HEK293T (cell line): ENCODE measurements around the gene BLOC1S3.

ENCODE experiments used
- CTCF ChIA-PET: fragments of 350-600 bp; formaldehyde crosslinking; extraction: SDS; loops from one replicate; lab custom pipeline; 2021; ENCODE audit warnings: antibody characterized with exemption, inconsistent platforms; lab: Yijun Ruan, JAX
- POLR2A ChIA-PET: fragments of 350-600 bp; formaldehyde crosslinking; extraction: SDS; loops from one replicate; lab custom pipeline; 2020; ENCODE audit warnings: antibody characterized with exemption, inconsistent platforms; lab: Yijun Ruan, JAX
- DNase-seq: peaks from one replicate; pipeline ENCODE4 v3.0.0; 2012; ENCODE audit warnings: mixed read lengths; ENCODE audit errors: extremely low spot score
- ARNT ChIP-seq: fragments of 450-650 bp; IDR thresholded peaks from 2 replicates; pipeline ENCODE4 v1.6.1; 2017; ENCODE audit warnings: mild to moderate bottlenecking
- BHLHE40 ChIP-seq: fragments of 450-650 bp; IDR thresholded peaks from 2 replicates; pipeline ENCODE4 v1.6.1; 2016; ENCODE audit warnings: mild to moderate bottlenecking, moderate library complexity, borderline replicate concordance
- CTBP1 ChIP-seq: fragments of 450-650 bp; IDR thresholded peaks from 2 replicates; pipeline ENCODE4 v1.6.1; 2016; ENCODE audit warnings: borderline replicate concordance
- ELF4 ChIP-seq: fragments of 450-650 bp; IDR thresholded peaks from 2 replicates; pipeline ENCODE4 v1.6.1; 2017; ENCODE audit warnings: antibody characterized with exemption
- FOXA1 ChIP-seq: fragments of 450-650 bp; IDR thresholded peaks from 2 replicates; pipeline ENCODE4 v1.6.1; 2016; ENCODE audit warnings: mild to moderate bottlenecking
- FOXK2 ChIP-seq: fragments of 450-650 bp; IDR thresholded peaks from 2 replicates; pipeline ENCODE4 v1.6.1; 2016; ENCODE audit warnings: mild to moderate bottlenecking
- FOXM1 ChIP-seq: fragments of 450-650 bp; IDR thresholded peaks from 2 replicates; pipeline ENCODE4 v1.6.1; 2017; ENCODE audit warnings: mild to moderate bottlenecking, borderline replicate concordance
- HDGF ChIP-seq: fragments of 450-650 bp; IDR thresholded peaks from 2 replicates; pipeline ENCODE4 v1.6.1; 2017; ENCODE audit warnings: antibody characterized with exemption, borderline replicate concordance
- L3MBTL2 ChIP-seq: fragments of 450-650 bp; conservative IDR thresholded peaks from 2 replicates; pipeline ENCODE4 v1.6.1; 2016; ENCODE audit warnings: mild to moderate bottlenecking
- LEF1 ChIP-seq: fragments of 450-650 bp; IDR thresholded peaks from 2 replicates; pipeline ENCODE4 v1.6.1; 2017; ENCODE audit warnings: mild to moderate bottlenecking, borderline replicate concordance
- NFRKB ChIP-seq: fragments of 450-650 bp; IDR thresholded peaks from 2 replicates; pipeline ENCODE4 v1.6.1; 2016; ENCODE audit warnings: mild to moderate bottlenecking, moderate library complexity
- PKNOX1 ChIP-seq: fragments of 450-650 bp; IDR thresholded peaks from 2 replicates; pipeline ENCODE4 v1.6.1; 2016
- SP1 ChIP-seq: fragments of 450-650 bp; IDR thresholded peaks from 2 replicates; pipeline ENCODE4 v1.6.1; 2017
- SUZ12 ChIP-seq: fragments of 450-650 bp; IDR thresholded peaks from 2 replicates; pipeline ENCODE4 v1.6.1; 2016; ENCODE audit warnings: mild to moderate bottlenecking
- TARDBP ChIP-seq: fragments of 450-650 bp; IDR thresholded peaks from 2 replicates; pipeline ENCODE4 v1.6.1; 2016
- ZNF384 ChIP-seq: fragments of 450-650 bp; IDR thresholded peaks from 2 replicates; pipeline ENCODE4 v1.6.1; 2016

Gene BLOC1S3

GRCh38 chr19:45191375-45191774, 12.8 kb downstream of the BLOC1S3 start:
- no peak for DNase-seq
- ChIA-PET CTCF (no interaction called here), POLR2A (no interaction called here)
- TF ChIP-seq NFRKB, result no peak
- TF ChIP-seq BHLHE40, result no peak
- TF ChIP-seq CTBP1, result no peak
- no peak for TF ChIP-seq HDGF
- TF ChIP-seq ARNT, result no peak
- TF ChIP-seq SP1, result no peak
- TF ChIP-seq TARDBP, result no peak
- no peak for TF ChIP-seq L3MBTL2
- no peak for TF ChIP-seq PKNOX1
- TF ChIP-seq ELF4, result no peak
- TF ChIP-seq FOXA1, result no peak

DNA sequence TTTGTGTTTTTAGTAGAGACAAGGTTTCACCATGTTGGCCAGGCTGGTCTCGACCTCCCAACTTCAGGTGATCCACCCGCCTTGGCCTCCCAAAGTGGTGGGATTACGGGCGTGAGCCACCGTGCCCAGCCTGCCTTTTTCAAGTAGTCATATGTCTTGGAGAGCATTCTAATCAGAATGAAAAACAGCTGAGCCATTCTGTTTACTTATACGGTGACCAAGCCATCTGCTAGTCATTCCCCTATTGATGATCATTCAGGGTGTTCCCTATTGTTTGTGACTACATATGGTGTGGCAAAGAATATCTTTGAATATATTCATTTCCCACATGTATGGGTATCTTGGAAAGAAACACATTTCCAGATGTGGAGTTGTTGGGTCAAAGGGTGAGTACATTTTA, 17.2 kb downstream of the BLOC1S3 start:
- CTCF ChIA-PET, result no interaction called here
- TF ChIP-seq LEF1, result no peak
- POLR2A ChIA-PET, result no interaction called here
- no peak for DNase-seq

GRCh38 chr19:45200568-45200967, 22.0 kb downstream of the BLOC1S3 start:
- DNase-seq, result no peak
- ChIA-PET POLR2A (no interaction called here), CTCF (interaction anchor here (0.8 to 1.0 kb wide), 2 partner anchors 25 to 229 kb away, joined by 3 read pairs; no protein-coding TSS in a partner anchor)

DNA sequence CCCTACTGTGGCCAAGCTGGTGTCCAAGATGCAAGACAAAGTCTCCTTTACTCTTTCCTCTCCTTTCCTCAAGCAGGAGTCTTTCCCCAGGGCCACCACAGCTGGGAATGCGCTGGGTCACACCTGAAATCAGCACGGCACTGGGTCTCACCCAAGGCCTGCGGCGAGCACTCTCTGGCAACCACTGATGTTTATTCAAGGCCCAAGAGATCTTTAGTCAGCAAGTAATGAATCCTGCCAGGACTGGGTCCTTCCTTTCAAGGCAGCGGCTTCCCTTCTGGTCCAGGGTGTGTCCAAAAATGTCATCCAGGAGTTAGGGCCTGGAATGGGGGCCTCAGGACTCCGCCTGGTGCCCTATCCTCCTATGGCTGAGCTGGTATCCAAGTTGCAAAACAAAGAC, 24.1 kb downstream of the BLOC1S3 start:
- no peak for DNase-seq
- ChIA-PET CTCF (no interaction called here), POLR2A (no interaction called here)
- TF ChIP-seq ARNT, result no peak
- no peak for TF ChIP-seq LEF1
- TF ChIP-seq PKNOX1, result no peak
- TF ChIP-seq SUZ12, result no peak
- no peak for TF ChIP-seq ZNF384
- no peak for TF ChIP-seq NFRKB
- no peak for TF ChIP-seq CTBP1
- no peak for TF ChIP-seq TARDBP
- TF ChIP-seq SP1, result no peak
- no peak for TF ChIP-seq HDGF
- no peak for TF ChIP-seq FOXK2
- TF ChIP-seq BHLHE40, result no peak
- TF ChIP-seq FOXM1, result no peak
- no peak for TF ChIP-seq ELF4
- TF ChIP-seq L3MBTL2, result no peak

More at GRCh38 chr19:45200568-45200967, 22.0 kb downstream of the BLOC1S3 start:
- TF ChIP-seq ZNF384 (no peak), LEF1 (no peak), TARDBP (no peak), PKNOX1 (no peak), SP1 (no peak), CTBP1 (no peak), FOXK2 (no peak), SUZ12 (no peak), HDGF (no peak), ARNT (no peak), FOXM1 (no peak)

DNA sequence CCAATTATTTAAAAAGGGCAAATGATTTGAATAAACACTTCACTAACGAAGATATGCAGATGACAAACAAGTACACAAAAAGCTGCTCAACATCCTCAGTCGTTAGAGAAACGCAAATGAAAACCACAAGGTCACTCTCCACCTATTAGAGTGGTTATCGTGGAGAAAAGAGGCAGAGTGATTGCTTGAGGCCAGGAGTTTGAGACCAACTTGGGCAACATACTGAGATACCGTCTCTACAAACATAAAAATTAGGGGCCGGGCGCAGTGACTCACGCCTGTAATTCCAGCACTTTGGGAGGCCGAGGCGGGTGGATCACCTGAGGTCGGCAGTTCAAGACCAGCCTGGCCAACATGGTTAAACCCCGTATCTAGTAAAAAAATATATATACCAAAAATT, 27.2 kb downstream of the BLOC1S3 start:
- ChIA-PET CTCF (interaction anchor here (1.0 kb wide), 1 partner anchor 43 kb away, joined by 3 read pairs; no protein-coding TSS in a partner anchor), POLR2A (no interaction called here)
- DNase-seq, result no peak
- TF ChIP-seq SP1 (no peak), TARDBP (no peak), ELF4 (no peak), SUZ12 (no peak), FOXA1 (no peak), NFRKB (no peak), ARNT (no peak), ZNF384 (no peak), CTBP1 (no peak), LEF1 (no peak), BHLHE40 (no peak), FOXK2 (no peak), HDGF (no peak)

DNA sequence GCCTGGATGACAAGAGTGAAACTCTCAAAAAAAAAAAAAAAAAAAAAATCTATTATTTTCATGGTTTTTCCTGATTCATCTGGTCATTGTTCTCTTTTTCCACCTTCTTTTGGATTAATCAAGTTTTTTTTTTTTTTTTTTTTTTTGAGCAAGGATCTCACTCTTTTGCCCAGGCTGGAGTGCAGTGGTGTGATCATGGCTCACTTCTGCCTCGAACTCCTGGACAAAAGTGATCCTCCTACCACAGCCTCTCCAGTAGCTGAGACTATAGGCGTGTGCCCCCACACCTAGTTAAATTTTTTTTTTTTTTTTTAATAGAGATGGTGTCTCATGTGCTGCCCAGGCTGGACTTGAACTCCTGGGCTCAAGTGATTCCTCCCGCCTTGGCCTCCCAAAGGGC, 27.7 kb downstream of the BLOC1S3 start:
- no peak for DNase-seq
- ChIA-PET CTCF (interaction anchor here (1.0 kb wide), 1 partner anchor 43 kb away, joined by 3 read pairs; no protein-coding TSS in a partner anchor), POLR2A (no interaction called here)
- TF ChIP-seq ZNF384 (0 out of 2 replicates have a peak, but pooled peaks have one; percentile 40), FOXK2 (no peak), ARNT (no peak), SP1 (no peak)

DNA sequence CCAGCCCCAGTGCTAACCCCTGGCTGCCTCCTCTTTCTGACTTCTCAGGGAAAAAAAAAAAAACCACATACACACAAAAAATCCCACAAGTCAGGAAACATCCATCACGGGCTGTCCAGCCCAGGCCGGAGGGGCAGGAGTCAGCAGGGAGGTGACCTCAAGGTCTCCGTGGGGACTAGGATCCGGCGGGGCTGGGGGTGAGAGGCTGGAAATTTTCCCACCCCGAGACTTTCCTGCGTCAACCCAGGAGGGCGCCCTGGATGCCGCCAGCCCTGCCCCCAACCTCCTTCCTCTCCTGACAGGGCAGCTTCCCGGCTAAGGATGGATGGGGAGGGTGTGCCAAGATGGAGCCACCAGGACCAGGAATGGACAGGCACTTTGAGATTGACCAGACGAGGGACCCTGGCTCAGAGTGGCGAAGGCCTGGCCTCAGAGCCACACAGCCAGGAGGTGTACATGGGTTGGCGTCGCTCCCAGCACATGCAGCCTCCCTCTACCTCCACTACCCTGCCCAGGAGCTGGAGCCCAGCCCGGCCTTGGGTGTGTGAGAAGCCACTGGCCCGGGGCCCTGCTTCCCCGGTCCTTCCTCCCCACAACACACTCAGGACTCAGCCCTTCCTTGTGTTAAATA, 33.3 kb downstream of the BLOC1S3 start:
- no peak for TF ChIP-seq FOXM1
- no peak for TF ChIP-seq HDGF
- TF ChIP-seq LEF1, result no peak
- TF ChIP-seq L3MBTL2, result no peak
- no peak for TF ChIP-seq TARDBP
- no peak for TF ChIP-seq ZNF384
- no peak for TF ChIP-seq BHLHE40
- no peak for TF ChIP-seq SUZ12
- ChIA-PET CTCF (no interaction called here), POLR2A (no interaction called here)
- DNase-seq, result no peak
